ENCODE data around the gene MEOX1.

DNA sequence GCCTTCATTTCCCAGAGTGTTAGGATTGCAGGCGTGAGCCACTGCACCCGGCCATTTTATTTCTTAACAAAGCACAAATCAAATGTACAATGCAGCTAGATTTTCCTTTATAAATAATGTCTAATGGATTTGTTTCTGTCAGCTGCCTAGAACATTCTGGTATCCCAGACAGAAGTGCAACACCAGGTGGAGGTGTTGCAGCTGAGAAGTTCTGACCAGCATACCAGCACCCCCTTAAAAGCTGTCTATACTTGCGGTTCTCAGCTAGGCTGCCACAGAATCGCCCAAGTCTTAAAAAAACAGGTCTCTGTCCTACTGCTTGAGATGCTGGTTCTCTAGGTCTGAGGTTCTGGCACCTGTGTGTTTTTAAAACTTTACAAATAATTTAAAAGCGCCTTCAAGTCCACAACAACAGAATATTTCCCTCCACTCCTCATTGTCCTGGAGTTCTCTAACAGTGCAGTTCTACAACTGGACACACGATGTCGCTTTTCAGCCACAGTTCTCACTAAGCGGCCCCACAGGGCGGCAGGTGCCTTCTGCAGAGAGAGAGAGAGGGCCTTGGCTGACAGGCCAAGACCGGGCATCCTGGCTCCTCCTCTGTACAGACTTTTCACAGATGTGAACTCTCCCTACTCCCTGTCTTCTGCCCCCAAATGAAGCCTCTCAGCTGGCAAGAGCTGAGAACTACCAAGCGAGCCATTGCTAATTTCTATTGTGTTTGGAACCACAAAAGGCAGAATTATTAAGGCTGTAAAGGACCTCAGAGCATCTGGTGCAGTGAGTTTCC is 32.6 kb upstream of the MEOX1 start:
- TF ChIP-seq, protein P1, sequence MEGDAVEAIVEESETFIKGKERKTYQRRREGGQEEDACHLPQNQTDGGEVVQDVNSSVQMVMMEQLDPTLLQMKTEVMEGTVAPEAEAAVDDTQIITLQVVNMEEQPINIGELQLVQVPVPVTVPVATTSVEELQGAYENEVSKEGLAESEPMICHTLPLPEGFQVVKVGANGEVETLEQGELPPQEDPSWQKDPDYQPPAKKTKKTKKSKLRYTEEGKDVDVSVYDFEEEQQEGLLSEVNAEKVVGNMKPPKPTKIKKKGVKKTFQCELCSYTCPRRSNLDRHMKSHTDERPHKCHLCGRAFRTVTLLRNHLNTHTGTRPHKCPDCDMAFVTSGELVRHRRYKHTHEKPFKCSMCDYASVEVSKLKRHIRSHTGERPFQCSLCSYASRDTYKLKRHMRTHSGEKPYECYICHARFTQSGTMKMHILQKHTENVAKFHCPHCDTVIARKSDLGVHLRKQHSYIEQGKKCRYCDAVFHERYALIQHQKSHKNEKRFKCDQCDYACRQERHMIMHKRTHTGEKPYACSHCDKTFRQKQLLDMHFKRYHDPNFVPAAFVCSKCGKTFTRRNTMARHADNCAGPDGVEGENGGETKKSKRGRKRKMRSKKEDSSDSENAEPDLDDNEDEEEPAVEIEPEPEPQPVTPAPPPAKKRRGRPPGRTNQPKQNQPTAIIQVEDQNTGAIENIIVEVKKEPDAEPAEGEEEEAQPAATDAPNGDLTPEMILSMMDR (IDR thresholded peaks at IDR 0.05), result peak; percentile 94 to 98 (median 97)
- TF ChIP-seq POLR2A (IDR thresholded peaks at IDR 0.05; ENCODE audit: low read depth) (no peak), POLR2AphosphoS5 (IDR thresholded peaks at IDR 0.05) (peak in 1 of 2 donors; percentile 57), EP300 (IDR thresholded peaks at IDR 0.05) (no peak)
